Lower leg skin (tissue), 4 donors: ENCODE results near the gene MYH9. TPM values are rescaled to one million over a fixed set of nuclear protein-coding genes. Genes with fewer than 3 reads are reported as not detected.
A peak's percentile ranks its signal among the peaks of the same experiment; 100 is the strongest.

Experiments
- DNase-seq, 2 donors: peaks; one replicate each; pipeline ENCODE4 v3.0.0-alpha.2; 2019; ENCODE audit warnings: low spot score in 2 of 2
- H3K4me3 ChIP-seq: fragments of 200-600 bp; sonication (generic); 2 replicates; pipeline ENCODE4 v1.5.1; 2017; ENCODE audit warnings: mild to moderate bottlenecking, low read depth; ENCODE audit not compliant: poor library complexity, severe bottlenecking
- CTCF ChIP-seq, 3 donors: fragments of 450-650 bp; IDR thresholded peaks; one replicate each; pipeline ENCODE4 v1.5.1; 2016; ENCODE audit warnings: antibody characterized with exemption in 3 of 3, mild to moderate bottlenecking in 3 of 3, moderate library complexity in 2 of 3
- POLR2A ChIP-seq, 2 donors: fragments of 450-650 bp; IDR thresholded peaks; one replicate each; pipeline ENCODE4 v1.6.1; 2016 to 2017; ENCODE audit warnings: antibody characterized with exemption in 2 of 2, mild to moderate bottlenecking in 1 of 2, moderate library complexity in 1 of 2
- WGBS, 2 donors: methylation state at CpG; one replicate each; pipeline ENCODE4 v1.1.5; 2018; 5-methylcytosine and 5-hydroxymethylcytosine counted together
- intact Hi-C: fragments of 100-400 bp; cut with DNase I; formaldehyde crosslinking; loops from one replicate; pipeline ENCODE4 v1.15.0; 2023; ENCODE audit warnings: low total_unique reads
- total RNA-seq, 4 donors: library from RNA; depleted of rRNA; stranded (reverse); fragments of >200 nt; gene quantifications; one replicate each; pipeline ENCODE4 v1.1.0, GENCODE V29; 2016

Gene MYH9
- total RNA-seq, 4 donors from 2014 or later = 258 to 335 (median 307) TPM

DNA sequence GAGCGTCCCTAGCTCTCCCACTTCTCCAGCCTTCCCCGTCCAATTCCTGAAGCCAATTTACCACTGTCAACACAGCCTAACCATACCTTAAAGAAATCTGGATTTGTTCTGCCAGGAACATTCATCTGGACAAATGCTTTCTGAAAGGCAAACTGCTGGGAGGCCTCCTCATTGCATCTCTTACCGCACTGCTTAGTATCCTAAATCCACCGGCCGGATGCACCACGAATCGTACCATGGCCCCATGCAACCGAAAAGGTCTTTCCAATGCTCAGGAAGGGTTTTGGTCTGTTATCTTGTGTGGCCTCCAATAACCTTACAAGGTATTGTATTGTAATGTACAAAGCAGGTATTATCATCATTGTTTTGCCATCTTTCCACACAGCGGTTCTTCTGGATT, 57.6 kb downstream of the MYH9 start:
- no peak overlapping the region for H3K4me3 ChIP-seq
- WGBS, 2 donors = 82 to 88% methylated on average over 9 of the region's 9 CpGs
- no peak for DNase-seq
- intact Hi-C loops = loop anchor here (10.0 kb wide), 1 partner anchor 55 kb away; the partner anchor contains the start of gene MYH9
- no peak for TF ChIP-seq POLR2A (IDR thresholded peaks at IDR 0.05)

- 24 to 34% methylated on average over 24 of the region's 24 CpGs for WGBS, 2 donors
- peak in 1 of 2 donors; percentile 91 for DNase-seq
- no peak overlapping the region for H3K4me3 ChIP-seq
- TF ChIP-seq CTCF (IDR thresholded peaks at IDR 0.05) (no peak), POLR2A (IDR thresholded peaks at IDR 0.05) (no peak)
- intact Hi-C loops = loop anchor here (10.0 kb wide), 1 partner anchor 55 kb away; the partner anchor contains the start of gene MYH9
Observed at GRCh38 chr22:36329254-36330078, 58.3 kb downstream of the MYH9 start.

GRCh38 chr22:36328635-36329253, 59.0 kb downstream of the MYH9 start:
- 46% methylated on average over 16 to 23 of the region's 23 CpGs for WGBS, 2 donors
- peak in 1 of 2 donors; percentile 89 for DNase-seq
- no peak overlapping the region for H3K4me3 ChIP-seq
- intact Hi-C loops = no loop called here
- TF ChIP-seq CTCF (IDR thresholded peaks at IDR 0.05) = no peak
- no peak for TF ChIP-seq POLR2A (IDR thresholded peaks at IDR 0.05)

- intact Hi-C loops = no loop called here
- no peak overlapping the region for H3K4me3 ChIP-seq
- 48 to 69% methylated on average over 12 to 13 of the region's 13 CpGs for WGBS, 2 donors
- TF ChIP-seq POLR2A (IDR thresholded peaks at IDR 0.05) (no peak), CTCF (IDR thresholded peaks at IDR 0.05) (no peak)
- DNase-seq = no peak
Observed at GRCh38 chr22:36327922-36328551, 59.7 kb downstream of the MYH9 start.

GRCh38 chr22:36326178-36327161, 61.3 kb downstream of the MYH9 start:
- no peak overlapping the region for H3K4me3 ChIP-seq
- WGBS, 2 donors = 75 to 77% methylated on average over 19 to 20 of the region's 20 CpGs
- intact Hi-C loops = no loop called here
- TF ChIP-seq POLR2A (IDR thresholded peaks at IDR 0.05) (no peak), CTCF (IDR thresholded peaks at IDR 0.05) (no peak)
- no peak for DNase-seq
